Measurements from ENCODE around the gene HEMK1. TPM values are rescaled to one million over a fixed set of nuclear protein-coding genes. Genes with fewer than 3 reads are reported as not detected.

The HEMK1 gene
- total RNA-seq, 2 experiments from 2014 or later, result 12.4 to 14.6 TPM

GRCh38 chr3:50551681-50552435 lies 17.5 kb upstream of the HEMK1 start:
- Histone ChIP-seq H3K4me1 (ENCODE audit: insufficient read depth, low read length) (peaks cover 5% of the 10 kb centered on the region), H3K27ac (ENCODE audit: low read depth in 1 of 2, low read length in 2 of 2) (no peak overlapping the region), H3K27me3 (ENCODE audit: control insufficient read depth in 1 of 2, insufficient read depth in 2 of 2, low read length in 2 of 2) (no peaks in the 10 kb centered on the region), H3K4me3 (ENCODE audit: low read length) (no peak overlapping the region), H3K9me3 (ENCODE audit: control insufficient read depth in 1 of 2, insufficient read depth in 1 of 2, low read length in 2 of 2) (no peaks in the 10 kb centered on the region), H3K36me3 (ENCODE audit: insufficient read depth, low read length) (no peaks in the 10 kb centered on the region)
- H3K27ac Mint-ChIP-seq, result no peak overlapping the region
- no peaks in the 10 kb centered on the region for H3K27me3 Mint-ChIP-seq
- H3K4me1 Mint-ChIP-seq (ENCODE audit: low read depth), result no peaks in the 10 kb centered on the region
- TF ChIP-seq CTCF (IDR thresholded peaks at IDR 0.05), result no peak
- H3K36me3 Mint-ChIP-seq (ENCODE audit: low read depth), result no peaks in the 10 kb centered on the region
- ChIA-PET CTCF (no interaction called here), POLR2A (no interaction called here)
- ATAC-seq (ENCODE audit: poor library complexity) (no peak), DNase-seq (no peak)
- intact Hi-C loops (cut with DNase I, micrococcal nuclease), result no loop called here
- H3K4me3 Mint-ChIP-seq, result no peak overlapping the region
- no peaks in the 10 kb centered on the region for H3K9me3 Mint-ChIP-seq

- Histone ChIP-seq H3K27me3 (ENCODE audit: control insufficient read depth in 1 of 2, insufficient read depth in 2 of 2, low read length in 2 of 2) (no peaks in the 10 kb centered on the region), H3K4me3 (ENCODE audit: low read length) (no peak overlapping the region), H3K36me3 (ENCODE audit: insufficient read depth, low read length) (no peaks in the 10 kb centered on the region), H3K9me3 (ENCODE audit: control insufficient read depth in 1 of 2, insufficient read depth in 1 of 2, low read length in 2 of 2) (no peaks in the 10 kb centered on the region), H3K27ac (ENCODE audit: low read depth in 1 of 2, low read length in 2 of 2) (no peak overlapping the region), H3K4me1 (ENCODE audit: insufficient read depth, low read length) (peaks cover 5% of the 10 kb centered on the region)
- intact Hi-C loops (cut with DNase I, micrococcal nuclease), result no loop called here
- POLR2A ChIA-PET, result no interaction called here
- H3K27ac Mint-ChIP-seq, result no peak overlapping the region
- DNase-seq, result no peak
- CTCF ChIA-PET, result no interaction called here
- H3K4me1 Mint-ChIP-seq (ENCODE audit: low read depth), result no peaks in the 10 kb centered on the region
- H3K9me3 Mint-ChIP-seq, result no peaks in the 10 kb centered on the region
- no peak for ATAC-seq (ENCODE audit: poor library complexity)
- no peaks in the 10 kb centered on the region for H3K36me3 Mint-ChIP-seq (ENCODE audit: low read depth)
- TF ChIP-seq CTCF (IDR thresholded peaks at IDR 0.05), result no peak
- H3K27me3 Mint-ChIP-seq, result no peaks in the 10 kb centered on the region
- H3K4me3 Mint-ChIP-seq, result no peak overlapping the region
Measured at GRCh38 chr3:50552598-50552997, 16.7 kb upstream of the HEMK1 start.

GRCh38 chr3:50554553-50554952 lies 14.8 kb upstream of the HEMK1 start:
- no peak overlapping the region for H3K27ac Mint-ChIP-seq
- no peaks in the 10 kb centered on the region for H3K36me3 Mint-ChIP-seq (ENCODE audit: low read depth)
- H3K4me3 Mint-ChIP-seq, result no peak overlapping the region
- no peaks in the 10 kb centered on the region for H3K4me1 Mint-ChIP-seq (ENCODE audit: low read depth)
- Histone ChIP-seq H3K4me1 (ENCODE audit: insufficient read depth, low read length) (peaks cover 5% of the 10 kb centered on the region), H3K27ac (ENCODE audit: low read depth in 1 of 2, low read length in 2 of 2) (no peak overlapping the region), H3K4me3 (ENCODE audit: low read length) (no peak overlapping the region), H3K36me3 (ENCODE audit: insufficient read depth, low read length) (no peaks in the 10 kb centered on the region), H3K27me3 (ENCODE audit: control insufficient read depth in 1 of 2, insufficient read depth in 2 of 2, low read length in 2 of 2) (no peaks in the 10 kb centered on the region), H3K9me3 (ENCODE audit: control insufficient read depth in 1 of 2, insufficient read depth in 1 of 2, low read length in 2 of 2) (no peaks in the 10 kb centered on the region)
- DNase-seq (peak in 1 of 14 experiments; percentile 38), ATAC-seq (ENCODE audit: poor library complexity) (no peak)
- CTCF ChIA-PET, result no interaction called here
- no peak for TF ChIP-seq CTCF (IDR thresholded peaks at IDR 0.05)
- POLR2A ChIA-PET, result no interaction called here
- intact Hi-C loops (cut with DNase I, micrococcal nuclease), result no loop called here
- no peaks in the 10 kb centered on the region for H3K9me3 Mint-ChIP-seq
- H3K27me3 Mint-ChIP-seq, result no peaks in the 10 kb centered on the region

Measured in CD4-positive, alpha-beta T cell (primary cell).